Pons (tissue), 1 donor: ENCODE results near the gene DEPDC7.

Source experiments
- DNase-seq: peaks from one replicate; pipeline ENCODE4 v3.0.0-alpha.2; 2016; ENCODE audit warnings: low spot score

Gene DEPDC7

GRCh38 chr11:33062137-33062536 lies 46.5 kb downstream of the DEPDC7 start:
- no peak for DNase-seq

- peak; percentile 42 for DNase-seq
These were observed 47.7 kb downstream of the DEPDC7 start for GRCh38 chr11:33063326-33063881.

- DNase-seq, result peak; percentile 42
These were observed 48.6 kb downstream of the DEPDC7 start for GRCh38 chr11:33064033-33064825.

- DNase-seq, result no peak
These were observed 49.2 kb downstream of the DEPDC7 start for GRCh38 chr11:33064866-33065265.

GRCh38 chr11:33065445-33066178 lies 49.9 kb downstream of the DEPDC7 start:
- DNase-seq, result peak; percentile 37

- no peak for DNase-seq
These were observed 51.6 kb downstream of the DEPDC7 start for GRCh38 chr11:33067294-33067693.

GRCh38 chr11:33068611-33069340 lies 53.1 kb downstream of the DEPDC7 start:
- DNase-seq, result no peak

GRCh38 chr11:33072465-33072864 lies 56.8 kb downstream of the DEPDC7 start:
- no peak for DNase-seq
